ENCODE results near the gene WDR53.
"Not testable (repeated sequence)": the region's sequence is repeated elsewhere in the genome, so short reads cannot be mapped to it uniquely, and the experiment has no call there.

DNA sequence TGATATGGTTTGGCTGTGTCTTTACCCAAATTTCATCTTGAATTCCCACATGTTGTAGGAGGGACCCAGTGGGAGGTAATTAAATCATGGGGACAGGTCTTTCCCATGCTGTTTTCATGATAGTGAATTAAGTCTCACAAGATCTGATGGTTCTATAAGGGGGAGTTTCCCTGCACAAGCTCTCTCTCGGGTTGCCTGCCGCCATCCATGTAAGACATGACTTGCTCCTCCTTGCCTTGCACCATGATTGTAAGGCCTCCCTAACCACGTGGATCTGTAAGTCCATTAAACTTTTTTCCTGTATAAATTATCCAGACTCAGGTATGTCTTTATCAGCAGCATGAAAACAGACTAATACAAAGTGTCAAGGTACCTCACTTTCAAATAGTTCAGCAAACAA is 18.2 kb downstream of the WDR53 start:
- TF ChIP-seq, protein P1, sequence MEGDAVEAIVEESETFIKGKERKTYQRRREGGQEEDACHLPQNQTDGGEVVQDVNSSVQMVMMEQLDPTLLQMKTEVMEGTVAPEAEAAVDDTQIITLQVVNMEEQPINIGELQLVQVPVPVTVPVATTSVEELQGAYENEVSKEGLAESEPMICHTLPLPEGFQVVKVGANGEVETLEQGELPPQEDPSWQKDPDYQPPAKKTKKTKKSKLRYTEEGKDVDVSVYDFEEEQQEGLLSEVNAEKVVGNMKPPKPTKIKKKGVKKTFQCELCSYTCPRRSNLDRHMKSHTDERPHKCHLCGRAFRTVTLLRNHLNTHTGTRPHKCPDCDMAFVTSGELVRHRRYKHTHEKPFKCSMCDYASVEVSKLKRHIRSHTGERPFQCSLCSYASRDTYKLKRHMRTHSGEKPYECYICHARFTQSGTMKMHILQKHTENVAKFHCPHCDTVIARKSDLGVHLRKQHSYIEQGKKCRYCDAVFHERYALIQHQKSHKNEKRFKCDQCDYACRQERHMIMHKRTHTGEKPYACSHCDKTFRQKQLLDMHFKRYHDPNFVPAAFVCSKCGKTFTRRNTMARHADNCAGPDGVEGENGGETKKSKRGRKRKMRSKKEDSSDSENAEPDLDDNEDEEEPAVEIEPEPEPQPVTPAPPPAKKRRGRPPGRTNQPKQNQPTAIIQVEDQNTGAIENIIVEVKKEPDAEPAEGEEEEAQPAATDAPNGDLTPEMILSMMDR (IDR thresholded peaks at IDR 0.05): not testable (repeated sequence)
- TF ChIP-seq POLR2AphosphoS5 (IDR thresholded peaks at IDR 0.05; ENCODE audit: insufficient read depth in 1 of 2, low read depth in 1 of 2): not testable (repeated sequence)
